ENCODE results near the gene MAPKBP1.

The MAPKBP1 gene

DNA sequence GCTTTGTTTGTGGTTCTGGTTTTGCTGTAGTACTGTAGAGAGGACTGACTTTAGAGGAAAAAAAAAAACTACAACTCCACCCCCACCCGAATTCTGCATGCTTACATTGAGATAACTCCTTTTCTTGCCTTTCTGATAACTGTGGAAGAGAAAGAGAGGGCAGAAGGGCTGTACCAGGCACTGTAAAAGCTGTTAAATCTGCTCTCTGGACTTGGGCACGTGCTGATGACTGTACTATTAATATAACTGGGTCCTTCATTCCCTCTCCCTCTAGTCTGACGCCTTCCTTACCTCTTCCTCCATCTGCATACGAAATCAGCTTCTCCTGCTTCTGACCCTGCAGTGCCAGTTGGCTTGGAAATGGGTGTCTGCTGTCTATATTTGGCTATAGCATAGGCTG, 15.0 kb downstream of the MAPKBP1 start:
- DNase-seq: no peak

DNA sequence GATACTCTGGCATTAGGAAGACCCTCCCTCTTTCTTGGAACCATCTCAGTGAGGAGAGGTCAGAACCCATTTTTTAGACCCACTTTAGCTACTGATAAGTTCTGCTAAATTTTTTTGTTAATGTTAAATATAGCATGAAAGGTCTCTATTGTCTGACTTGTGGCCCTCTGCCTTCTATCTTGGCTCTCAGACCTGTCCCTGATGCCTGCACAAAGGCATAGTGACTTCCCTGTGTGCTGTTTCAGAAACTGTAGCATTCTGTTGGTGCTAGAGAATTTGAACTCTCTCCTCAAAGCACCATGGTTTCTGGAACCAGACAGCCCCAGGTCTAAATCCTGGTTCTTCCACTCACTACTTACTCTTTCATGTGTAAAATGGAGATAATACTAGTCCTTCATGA, 15.4 kb downstream of the MAPKBP1 start:
- no peak for DNase-seq

DNA sequence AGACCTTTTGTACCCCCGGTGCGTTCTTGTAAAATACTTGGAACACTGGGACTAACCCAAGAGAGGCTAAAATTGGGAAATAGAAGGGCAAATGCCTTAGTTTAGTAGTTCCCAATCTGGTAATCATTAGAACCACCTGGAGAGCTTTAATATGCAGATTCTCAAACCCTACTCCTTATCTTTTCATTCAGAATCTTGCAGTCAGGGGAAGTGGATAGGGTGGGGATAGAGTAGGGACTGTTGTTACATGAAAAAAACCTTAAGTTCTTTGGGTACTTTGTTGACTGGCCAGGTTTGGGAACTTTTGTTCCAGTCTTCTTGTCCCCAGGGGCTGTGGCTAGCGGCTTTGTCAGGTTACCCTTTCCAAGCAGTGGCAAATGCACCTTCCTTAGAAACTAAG, 15.9 kb downstream of the MAPKBP1 start:
- no peak for DNase-seq

DNA sequence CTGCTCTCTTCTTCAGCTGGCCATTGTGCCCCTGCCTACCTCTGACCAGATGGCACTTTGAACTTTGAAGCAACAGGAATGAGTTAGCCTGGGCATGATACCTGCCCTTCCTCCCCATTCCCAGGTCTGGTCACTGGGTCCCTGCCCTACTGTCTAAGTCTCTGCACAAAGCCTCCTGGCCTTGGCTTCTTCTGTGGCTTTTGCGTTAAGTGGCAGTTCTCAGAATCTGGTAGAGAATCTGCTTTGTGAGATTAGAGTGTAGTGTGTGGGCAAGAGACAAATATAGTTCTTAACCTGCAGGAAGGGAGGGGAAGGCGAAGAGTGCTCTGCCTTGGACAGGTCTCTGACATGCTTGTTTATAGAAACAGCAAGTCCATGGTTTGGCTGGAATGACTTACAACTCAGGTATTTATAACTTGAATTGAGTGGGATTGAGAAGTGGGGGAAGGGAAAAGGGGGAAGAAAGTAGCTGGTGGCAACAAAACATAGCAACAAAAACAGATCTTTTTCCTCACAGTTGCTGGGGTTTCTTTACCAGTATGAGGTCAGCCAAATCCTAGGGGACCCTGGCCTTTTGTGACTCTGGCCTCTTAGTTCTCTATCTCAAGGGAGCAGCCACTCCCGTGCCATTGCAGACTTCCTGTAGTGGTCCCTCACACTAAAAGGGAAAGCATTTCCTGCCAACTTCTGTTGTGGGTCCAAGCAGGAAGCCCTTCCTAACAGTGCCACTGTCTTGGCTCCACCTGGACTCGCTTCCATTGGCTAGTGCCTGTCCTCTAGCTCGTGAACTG, 16.7 kb downstream of the MAPKBP1 start:
- DNase-seq: no peak

DNA sequence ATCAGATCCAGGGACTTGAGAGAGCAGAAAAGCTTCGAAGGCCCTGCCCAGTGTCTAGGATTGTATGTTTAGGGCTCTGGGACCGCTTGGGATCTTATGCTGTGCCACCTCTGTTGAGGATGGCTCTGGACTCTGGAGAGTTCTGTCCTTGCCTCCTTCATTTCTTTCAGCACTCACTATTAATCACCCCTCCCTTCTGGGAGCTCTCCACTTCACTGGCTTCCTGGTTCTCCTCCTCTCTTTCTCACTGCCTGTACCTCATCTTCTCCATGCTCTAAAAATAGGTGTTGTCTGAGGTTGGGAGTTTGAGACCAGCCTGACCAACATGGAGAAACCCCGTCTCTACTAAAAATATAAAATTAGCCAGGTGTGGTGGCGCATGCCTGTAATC, 17.3 kb downstream of the MAPKBP1 start:
- no peak for DNase-seq

DNA sequence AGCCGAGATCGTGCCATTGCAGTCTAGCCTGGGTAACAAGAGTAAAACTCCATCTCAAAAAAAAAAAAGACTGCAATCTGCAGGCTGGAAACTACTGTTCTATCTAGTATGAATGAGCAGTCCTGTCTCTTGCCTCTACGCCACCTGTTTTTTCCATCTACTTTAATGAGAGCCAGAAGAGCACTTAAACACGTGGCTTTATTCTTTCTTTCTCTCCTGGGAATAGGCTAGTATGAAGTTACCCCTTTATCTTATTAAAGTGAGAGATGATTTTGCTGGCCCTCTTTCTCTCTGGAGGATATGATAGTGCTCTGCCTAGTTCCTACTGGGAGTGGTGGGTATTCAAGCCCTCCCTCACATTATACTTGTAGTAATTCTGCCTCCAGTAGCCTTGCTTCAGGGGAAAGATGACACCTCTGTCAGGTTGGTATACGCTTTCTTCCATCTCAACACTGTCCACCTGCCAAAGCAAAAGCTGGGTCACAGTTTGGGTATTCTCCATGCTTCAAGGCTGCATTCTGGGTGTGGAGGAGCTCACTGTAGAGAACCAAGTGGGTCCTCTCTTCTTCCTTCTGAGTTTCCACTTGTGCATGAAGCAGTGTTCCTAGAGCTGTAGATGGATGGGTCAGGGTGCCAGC, 17.8 kb downstream of the MAPKBP1 start:
- DNase-seq: no peak

DNA sequence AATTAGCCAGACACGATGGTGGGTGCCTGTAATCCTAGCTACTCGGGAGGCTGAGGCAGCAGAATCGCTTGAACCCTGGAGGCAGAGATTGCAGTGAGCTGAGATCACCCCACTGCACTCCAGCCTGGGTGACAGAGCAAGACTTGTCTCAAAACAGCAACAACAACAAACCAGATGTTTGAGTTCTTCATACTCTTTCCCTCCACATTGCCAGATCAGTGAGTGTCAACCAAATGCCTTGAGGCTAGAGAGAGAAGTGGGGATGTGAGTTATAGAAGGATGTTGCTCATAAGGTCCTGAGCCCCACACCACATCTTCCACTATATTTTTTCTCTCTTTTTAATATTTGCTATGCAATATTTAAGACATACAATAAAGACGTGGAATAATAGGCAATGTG, 19.8 kb downstream of the MAPKBP1 start:
- DNase-seq: no peak

DNA sequence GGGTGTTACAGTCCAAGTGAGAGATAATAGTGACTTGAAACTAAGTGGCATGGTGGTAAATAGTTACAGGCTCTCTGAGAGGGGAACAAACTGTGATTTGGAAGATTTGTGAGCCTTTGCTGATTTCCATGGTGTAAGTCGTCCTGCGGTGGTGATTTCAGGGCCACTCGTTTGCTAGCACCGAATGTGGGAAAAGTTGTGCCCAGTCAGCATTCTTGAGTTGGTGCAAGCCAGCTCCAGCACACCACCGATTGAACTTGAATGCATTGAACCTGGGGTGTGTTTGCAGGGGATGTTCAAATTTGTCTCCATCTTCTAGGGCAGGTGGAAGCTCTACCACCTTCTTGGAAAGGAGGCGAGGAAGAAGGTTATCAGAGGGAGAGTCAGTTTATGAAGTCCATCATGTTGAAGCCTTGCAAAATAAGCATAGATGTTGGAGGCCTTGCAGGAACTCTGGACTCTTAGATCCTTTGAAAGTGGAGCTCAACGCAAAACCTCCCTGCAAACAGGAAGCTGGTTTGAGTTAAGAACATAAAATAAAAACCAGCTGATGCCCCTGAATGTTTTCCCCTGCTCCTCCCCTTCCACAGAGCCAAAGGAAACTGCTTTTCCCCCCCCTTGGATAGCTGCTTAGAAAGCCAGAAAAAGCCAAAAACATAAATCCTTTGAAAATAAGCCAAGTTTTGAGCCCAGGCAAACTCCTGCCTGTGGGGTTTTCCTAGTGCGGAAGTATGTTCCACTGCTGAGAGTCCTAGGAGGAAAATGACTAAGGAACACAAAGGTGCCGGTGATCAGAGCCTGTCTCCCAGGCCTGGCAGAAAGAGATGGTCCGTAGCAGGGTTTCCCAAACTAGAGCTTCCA, 21.9 kb downstream of the MAPKBP1 start:
- no peak for DNase-seq

DNA sequence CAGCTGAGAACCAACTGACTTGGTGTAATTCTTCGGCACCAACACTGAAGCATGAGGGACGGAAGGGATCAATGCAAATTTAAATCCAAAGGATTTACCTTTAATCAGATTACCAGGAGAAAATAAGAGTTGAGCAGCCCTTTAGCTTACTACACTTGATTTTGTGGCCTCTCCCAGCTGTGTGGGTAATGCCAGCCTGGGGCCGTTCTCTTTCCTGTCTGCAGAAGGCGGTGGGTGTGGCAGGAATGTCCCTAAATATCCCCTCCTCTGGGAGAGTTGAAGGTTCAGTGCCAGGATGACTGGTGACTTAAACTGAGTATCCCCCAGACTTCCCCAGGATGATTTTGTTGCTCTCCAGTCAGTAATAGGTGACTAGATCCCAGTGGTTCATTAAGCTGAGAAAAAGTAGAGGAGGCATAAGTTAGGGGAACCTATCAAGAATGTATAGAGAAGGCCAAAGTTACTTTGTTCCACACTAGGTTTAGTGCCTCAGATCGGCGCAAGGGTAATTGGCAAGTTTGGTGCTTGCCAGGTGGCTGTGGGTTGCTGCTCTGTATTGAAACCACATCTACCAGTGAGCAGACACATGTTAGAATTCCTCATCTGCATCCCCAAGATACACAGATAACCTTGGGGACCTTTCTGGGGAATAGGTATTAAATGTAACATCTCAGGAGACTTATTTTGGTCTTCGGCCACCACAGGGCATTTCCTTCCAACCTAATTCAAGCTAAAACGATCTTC, 23.1 kb downstream of the MAPKBP1 start:
- no peak for DNase-seq

DNA sequence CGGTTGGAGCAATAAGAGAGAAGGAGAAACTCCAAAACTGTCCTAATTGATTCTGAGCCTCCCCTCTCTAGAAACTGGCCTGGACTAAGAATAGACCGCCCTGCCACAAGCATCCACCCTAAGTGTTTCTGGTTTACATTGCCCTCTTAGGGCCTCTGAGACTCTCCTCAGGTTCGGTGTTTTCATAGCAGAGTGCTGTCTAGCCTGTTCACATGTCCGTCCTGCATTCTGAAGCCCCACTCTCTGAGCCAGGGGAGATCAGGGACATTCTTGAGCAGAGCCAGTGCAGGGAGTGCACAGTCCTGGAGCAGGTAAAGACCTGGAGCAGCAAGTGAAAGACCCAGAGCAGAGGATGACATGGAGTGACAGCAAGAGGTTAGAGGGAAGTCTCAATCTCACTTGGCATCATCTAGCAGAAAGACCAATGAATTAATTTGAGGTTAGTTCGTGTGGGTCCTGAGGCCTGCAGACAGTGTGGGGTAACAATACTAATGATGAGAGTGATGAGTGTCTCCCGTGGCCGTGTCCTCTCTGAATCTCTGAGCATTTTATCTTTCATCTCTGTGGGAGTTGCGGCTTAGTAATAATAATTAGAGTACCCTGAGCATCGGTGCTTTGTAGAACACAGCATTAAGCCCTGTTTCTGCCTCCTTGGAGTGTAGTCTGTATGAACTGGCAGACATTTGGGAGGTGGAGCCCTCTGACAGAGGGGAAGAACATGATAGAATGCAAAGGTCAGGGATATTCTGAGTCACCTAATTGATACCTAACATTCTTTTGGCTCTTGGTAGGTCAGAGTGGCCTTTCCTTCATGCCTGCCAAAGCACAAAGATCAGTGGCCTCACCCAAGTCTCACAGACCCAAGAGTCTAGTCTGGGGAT, 24.6 kb downstream of the MAPKBP1 start:
- no peak for DNase-seq

DNA sequence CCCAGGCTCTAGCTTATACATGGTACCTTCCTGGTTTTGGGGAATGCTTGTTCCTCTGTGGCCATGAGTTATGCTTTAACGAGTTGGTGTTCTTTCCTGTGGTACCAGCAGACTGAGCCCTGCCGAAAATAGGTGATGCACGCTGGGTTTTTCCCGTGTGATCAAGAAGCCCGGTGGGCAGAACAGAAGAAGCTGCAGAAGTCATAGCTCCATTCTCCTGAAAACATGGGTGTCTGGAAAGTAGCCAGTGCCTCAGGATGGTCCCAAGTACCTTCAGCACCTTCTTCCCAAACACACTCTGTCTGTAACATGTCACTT, 25.2 kb downstream of the MAPKBP1 start:
- no peak for DNase-seq

DNA sequence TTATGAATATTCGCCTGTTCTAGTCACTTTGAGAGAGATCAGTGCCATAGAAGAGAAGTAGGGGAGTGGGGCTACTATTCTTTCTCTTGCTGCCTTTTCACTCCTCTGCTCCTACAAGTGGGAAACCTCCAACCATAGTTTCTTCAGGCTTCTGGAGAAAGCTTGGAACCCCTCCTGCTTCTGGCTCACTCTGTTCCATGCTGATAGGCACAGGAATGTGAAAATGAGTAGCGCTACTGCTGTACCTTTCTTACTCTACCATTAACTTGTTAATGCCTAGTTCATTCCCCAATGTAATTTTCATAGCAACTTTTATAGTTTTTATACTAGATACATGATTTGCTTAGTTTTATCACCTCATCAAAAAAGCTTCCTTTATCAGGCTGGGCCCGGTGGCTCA, 26.9 kb downstream of the MAPKBP1 start:
- no peak for DNase-seq

DNA sequence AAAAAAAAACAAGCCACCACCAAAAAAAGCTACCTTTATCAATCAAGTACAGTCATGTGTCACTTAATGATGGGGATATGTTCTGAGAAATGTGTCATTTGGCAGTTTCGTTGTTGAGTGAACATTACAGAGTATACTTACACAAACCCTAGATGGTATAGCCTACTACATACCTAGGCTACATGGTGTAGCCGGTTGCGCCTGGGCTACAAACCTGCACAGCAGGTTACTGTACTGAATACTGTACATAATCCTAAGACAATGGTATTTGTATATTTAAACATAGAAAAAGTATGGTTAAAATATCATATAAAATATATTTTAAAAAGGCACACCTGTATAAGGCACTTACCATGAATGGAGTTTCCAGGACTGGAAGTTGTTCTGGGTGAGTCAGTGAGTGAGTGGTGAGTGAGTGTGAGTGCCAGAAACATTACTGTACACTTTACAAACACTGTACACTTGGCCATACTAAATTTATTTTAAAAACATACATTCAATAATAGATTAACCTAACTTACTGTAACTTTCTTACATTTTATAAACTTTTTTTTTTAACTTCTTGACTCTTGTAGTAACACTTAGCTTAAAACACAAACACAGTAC, 27.7 kb downstream of the MAPKBP1 start:
- no peak for DNase-seq

DNA sequence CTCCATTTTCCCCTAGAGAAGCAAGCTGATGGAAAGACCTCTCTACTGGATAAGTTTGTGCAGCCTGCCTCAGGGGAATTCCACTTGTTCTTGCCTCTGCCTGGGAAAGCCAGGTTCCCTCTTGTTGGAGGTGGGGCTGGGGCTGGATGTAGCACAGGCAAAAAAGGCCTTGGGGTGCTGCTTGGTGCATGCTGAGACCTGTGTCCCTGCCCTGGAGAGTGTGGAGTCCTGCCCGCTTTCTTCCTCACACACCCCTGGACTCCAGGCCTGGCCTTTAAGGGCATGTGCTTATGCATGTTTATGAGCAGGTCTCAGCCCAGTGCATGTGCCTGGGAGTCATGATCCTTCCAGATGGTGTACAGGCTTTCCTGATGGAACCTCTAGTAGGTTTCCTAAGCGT, 30.1 kb downstream of the MAPKBP1 start:
- DNase-seq: no peak

DNA sequence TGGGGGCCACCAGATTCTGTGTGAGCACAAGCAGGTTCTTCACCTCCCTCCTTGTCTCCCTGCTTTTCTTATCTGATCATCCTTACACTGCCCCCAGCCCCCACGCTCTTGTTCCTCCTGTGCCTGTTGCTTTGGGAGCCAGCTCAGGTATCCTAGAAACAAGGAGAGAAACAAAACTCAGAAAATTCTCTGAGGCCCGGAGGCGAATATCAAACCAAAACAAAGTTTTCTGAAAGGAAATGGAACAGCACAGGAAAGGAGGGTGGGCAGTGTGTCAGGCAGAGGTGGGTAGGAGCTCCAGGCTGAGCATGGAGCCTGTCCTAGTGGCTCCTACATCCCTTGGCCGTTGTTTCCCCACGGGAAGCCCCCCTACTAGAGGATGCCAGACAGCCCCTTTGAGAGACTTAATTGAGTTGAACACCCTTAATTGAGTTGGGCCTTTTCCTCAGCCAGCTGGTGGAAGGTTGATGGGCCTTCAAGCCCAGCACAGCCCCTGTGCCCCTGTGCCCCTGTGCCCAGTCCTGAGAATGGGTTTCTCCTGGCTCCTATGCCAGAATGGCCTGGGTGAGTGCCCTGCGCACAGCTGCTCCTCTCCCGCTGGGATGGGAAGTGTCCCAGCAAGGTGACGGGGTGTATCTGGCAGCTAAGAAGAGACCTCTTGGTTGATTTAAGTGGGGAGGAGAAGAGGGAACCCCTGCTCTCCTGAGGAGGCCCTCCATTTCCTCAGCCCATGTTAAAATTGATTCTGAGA, 30.8 kb downstream of the MAPKBP1 start:
- DNase-seq: no peak

DNA sequence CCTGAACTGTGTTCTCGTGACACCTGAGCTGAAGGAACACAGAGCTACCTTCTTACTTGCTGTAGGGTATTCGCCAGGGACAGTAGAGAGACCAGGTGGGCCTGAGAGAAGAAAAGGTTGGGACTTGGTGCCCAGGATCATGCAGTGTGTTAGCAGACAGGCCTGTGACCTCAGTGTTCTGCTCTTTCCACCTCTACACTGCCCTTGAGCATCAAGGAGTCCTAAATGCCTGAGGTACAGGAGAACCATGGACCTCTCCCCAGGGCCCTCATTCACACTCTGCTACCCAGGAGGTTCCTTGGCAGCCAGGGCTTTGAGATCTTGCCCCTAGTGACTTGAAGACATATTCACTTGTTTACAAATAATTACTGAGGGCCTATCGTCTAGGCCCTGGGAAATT, 31.4 kb downstream of the MAPKBP1 start:
- no peak for DNase-seq

DNA sequence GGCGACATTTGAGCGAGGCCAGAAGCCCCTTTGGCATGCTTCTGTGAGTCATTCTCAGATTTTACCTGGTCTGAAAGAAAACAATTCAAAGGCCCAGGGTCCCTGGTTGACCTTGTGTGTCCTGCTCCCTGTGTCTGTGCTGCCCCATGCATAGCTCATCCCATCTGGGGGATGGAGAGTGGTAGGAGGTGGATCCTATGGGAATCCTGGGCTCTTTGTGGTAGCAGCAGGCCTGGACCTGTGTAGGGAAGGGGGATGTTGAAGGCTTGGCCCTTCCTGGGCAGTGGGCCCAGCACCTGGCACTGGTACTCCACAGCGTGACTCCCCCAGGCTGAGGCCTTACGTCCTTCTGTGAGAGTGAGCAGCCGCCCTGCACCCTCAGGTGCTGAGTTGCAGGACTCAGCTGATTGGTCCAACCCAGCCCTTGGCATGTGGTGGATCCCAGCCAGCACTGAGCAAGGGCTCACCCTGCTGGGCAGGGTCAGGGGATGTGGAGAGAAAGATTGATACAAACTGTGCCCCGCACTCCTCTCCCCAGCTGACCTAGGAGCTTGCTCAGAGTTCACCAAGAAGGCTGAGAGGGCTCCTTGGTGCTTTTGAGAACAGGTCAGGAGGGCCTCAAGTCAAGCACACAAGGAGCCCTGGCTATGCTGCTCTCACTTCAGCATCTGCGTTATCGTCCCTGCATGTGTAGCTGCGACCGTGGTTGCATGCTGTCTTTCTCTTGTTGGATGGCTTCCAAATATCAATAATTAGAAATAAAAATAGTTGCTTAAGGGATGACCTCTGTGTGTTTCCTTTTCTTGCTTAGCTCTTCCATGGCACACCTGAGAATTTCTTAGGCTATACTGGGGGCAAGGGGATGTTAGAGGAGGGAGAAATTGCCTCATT, 32.3 kb downstream of the MAPKBP1 start:
- DNase-seq: no peak

DNA sequence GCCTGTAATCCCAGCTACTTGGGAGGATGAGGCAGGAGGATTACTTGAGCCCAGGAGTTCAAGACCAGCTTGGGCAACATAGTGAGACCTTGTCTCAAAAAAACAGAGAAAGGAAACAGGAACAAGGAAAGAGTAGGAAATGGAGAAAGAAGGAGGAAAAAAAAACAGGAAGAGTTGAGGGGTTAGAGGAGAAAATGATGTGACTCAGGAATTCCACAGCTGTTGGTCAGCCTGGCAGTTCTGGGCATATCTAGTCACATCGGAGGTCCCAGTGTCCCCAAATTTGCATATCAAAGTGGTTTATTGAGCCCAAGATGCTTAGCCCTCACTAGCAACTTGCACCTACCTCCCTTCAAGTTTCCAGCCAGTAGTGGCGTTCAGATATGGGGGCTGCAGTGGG, 34.8 kb downstream of the MAPKBP1 start:
- DNase-seq: no peak

DNA sequence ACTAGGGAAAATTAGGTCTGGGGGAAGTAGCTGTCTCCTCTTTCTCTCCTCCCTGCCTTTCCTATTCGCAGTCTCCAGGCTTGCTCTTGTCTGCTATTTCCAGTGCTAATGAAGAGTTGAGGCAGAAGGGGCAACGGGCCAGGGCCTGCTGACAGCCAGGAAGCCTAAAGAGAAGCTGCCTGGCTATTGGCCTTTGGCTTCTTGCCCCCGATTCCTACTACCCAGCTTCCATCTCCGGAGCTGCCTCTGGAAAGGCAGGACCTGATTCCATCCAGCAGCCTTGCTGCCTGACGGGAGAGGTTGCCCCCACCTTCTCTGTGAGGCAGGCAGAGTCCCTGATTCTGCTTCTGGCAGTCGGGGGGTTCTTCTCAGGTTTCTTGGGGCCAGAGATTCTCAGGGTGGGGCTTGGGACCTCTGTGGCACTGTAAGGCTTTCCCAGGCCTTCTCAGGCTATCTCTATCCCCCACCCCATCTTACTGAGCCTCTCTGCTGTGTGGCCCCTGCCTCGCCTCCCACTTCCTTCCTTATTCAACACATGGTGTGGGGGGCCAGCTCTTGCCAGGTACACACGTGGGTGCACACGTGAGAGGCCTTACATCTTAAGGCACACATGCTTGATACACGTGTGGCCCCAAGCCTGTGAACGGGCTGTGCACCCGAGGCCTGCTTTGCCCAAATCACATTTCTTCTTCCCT, 35.4 kb downstream of the MAPKBP1 start:
- no peak for DNase-seq
